Measurements from ENCODE around the gene FBXW9.

- no peak for TF ChIP-seq CTCF (IDR thresholded peaks at IDR 0.05; ENCODE audit: borderline replicate concordance, extremely low read depth, low read length, poor library complexity, severe bottlenecking)
- TF ChIP-seq EZH2 (IDR thresholded peaks at IDR 0.05; ENCODE audit: borderline replicate concordance, low read depth, low read length, severe bottlenecking), result no peak
Observed at GRCh38 chr19:12705169-12705568, 8.7 kb upstream of the FBXW9 start.
